SK-N-SH (cell line): ENCODE data around the gene PPP3CA. TPM values are rescaled to one million over a fixed set of nuclear protein-coding genes. Genes with fewer than 3 reads are reported as not detected.

Experiments used
- CTCF ChIA-PET: fragments of 300-600, 350-600 bp; formaldehyde crosslinking; extraction: SDS; loops from one replicate; lab custom pipeline; 2021; lab: Yijun Ruan, JAX
- POLR2A ChIA-PET: fragments of 350-600 bp; sonication (Branson Sonifier 250); formaldehyde crosslinking; extraction: SDS; loops from one replicate; lab custom pipeline; 2020; ENCODE audit warnings: antibody characterized with exemption, inconsistent platforms; lab: Yijun Ruan, JAX
- DNase-seq: peaks from one replicate; pipeline ENCODE4 v3.0.0; 2012
- H2AFZ ChIP-seq: fragments of 200-600 bp; sonication (generic); 2 replicates; pipeline ENCODE4 v1.8.1; 2016; ENCODE audit warnings: antibody characterized with exemption, mild to moderate bottlenecking, low read depth
- H3F3A ChIP-seq: fragments of 200-600 bp; sonication (generic); replicated peaks from 2 replicates; pipeline ENCODE3; 2016; ENCODE audit warnings: antibody characterized with exemption, mild to moderate bottlenecking; ENCODE audit not compliant: insufficient read depth
- H3K27ac ChIP-seq, 2 experiments: fragments of 200-500 bp in 1 of 2; fragments of 200-600 bp in 1 of 2; sonication (Bioruptor generic) in 1 of 2; sonication (generic), shearing (Covaris generic) in 1 of 2; 2 replicates each; pipeline versions ENCODE4 v1.5.1 to v1.6.1; 2014 to 2016; ENCODE audit warnings: low read depth in 2 of 2, inconsistent platforms in 1 of 2, low read length in 1 of 2, mild to moderate bottlenecking in 1 of 2, mixed read lengths in 1 of 2
- H3K27me3 ChIP-seq: fragments of 200-600 bp; sonication (generic), shearing (Covaris generic); 2 replicates; pipeline ENCODE4 v1.6.1; 2016; ENCODE audit warnings: mixed run types; ENCODE audit not compliant: insufficient read depth
- H3K36me3 ChIP-seq, 2 experiments: fragments of 200-500 bp in 1 of 2; fragments of 200-600 bp in 1 of 2; sonication (Bioruptor generic) in 1 of 2; sonication (generic) in 1 of 2; replicated peaks in 1 of 2; 2 replicates each; pipeline versions ENCODE3 to v1.5.1; 2014 to 2016; ENCODE audit warnings: low read length in 1 of 2, mild to moderate bottlenecking in 1 of 2; ENCODE audit not compliant: insufficient read depth in 2 of 2, control insufficient read depth in 1 of 2
- H3K4me1 ChIP-seq, 2 experiments: fragments of 200-500 bp in 1 of 2; fragments of 200-600 bp in 1 of 2; sonication (Bioruptor generic) in 1 of 2; sonication (generic), shearing (Covaris generic) in 1 of 2; 2 replicates each; pipeline versions ENCODE4 v1.5.1 to v1.6.1; 2014 to 2016; ENCODE audit warnings: low read depth in 1 of 2, low read length in 1 of 2, mixed run types in 1 of 2; ENCODE audit not compliant: insufficient read depth in 2 of 2, control insufficient read depth in 1 of 2
- H3K4me2 ChIP-seq: fragments of 200-600 bp; sonication (generic), shearing (Covaris generic); 2 replicates; pipeline ENCODE4 v1.6.1; 2017; ENCODE audit warnings: mixed run types
- H3K4me3 ChIP-seq, 2 experiments: fragments of 200-500 bp in 1 of 2; fragments of 200-600 bp in 1 of 2; sonication (Bioruptor generic) in 1 of 2; sonication (generic), shearing (Covaris generic) in 1 of 2; 2 replicates each; pipeline versions ENCODE4 v1.5.1 to v1.8.1; 2014 to 2016; ENCODE audit warnings: low read depth in 2 of 2, inconsistent platforms in 1 of 2, low read length in 1 of 2, mild to moderate bottlenecking in 1 of 2, mixed read lengths in 1 of 2, moderate library complexity in 1 of 2
- H3K79me2 ChIP-seq: fragments of 200-600 bp; sonication (generic); 2 replicates; pipeline ENCODE4 v1.8.1; 2017; ENCODE audit warnings: mild to moderate bottlenecking; ENCODE audit not compliant: insufficient read depth
- H3K9ac ChIP-seq: fragments of 200-600 bp; sonication (generic); 2 replicates; pipeline ENCODE4 v1.6.1; 2017; ENCODE audit warnings: mixed run types
- H3K9me2 ChIP-seq: fragments of 200-600 bp; sonication (generic); 2 replicates; pipeline ENCODE4 v1.6.1; 2017; ENCODE audit warnings: mixed run types
- H3K9me3 ChIP-seq: fragments of 200-600 bp; sonication (generic); 2 replicates; pipeline ENCODE4 v1.6.1; 2017; ENCODE audit warnings: mixed run types, mild to moderate bottlenecking, moderate library complexity
- H4K20me1 ChIP-seq: fragments of 200-600 bp; sonication (generic); 2 replicates; pipeline ENCODE4 v1.6.1; 2017; ENCODE audit warnings: mild to moderate bottlenecking, mixed run types; ENCODE audit not compliant: insufficient read depth
- EP300 ChIP-seq, 2 experiments: IDR thresholded peaks; 2 replicates each; pipeline versions ENCODE4 v1.4.0 to v1.6.1; 2012; ENCODE audit warnings: borderline replicate concordance in 1 of 2, low read depth in 1 of 2, low read length in 1 of 2
- NFIC ChIP-seq: IDR thresholded peaks from 2 replicates; pipeline ENCODE4 v1.4.0; 2012; ENCODE audit warnings: borderline replicate concordance
- RAD21 ChIP-seq: IDR thresholded peaks from 2 replicates; pipeline ENCODE4 v1.6.1; 2012; ENCODE audit warnings: mild to moderate bottlenecking, low read length
- RFX5 ChIP-seq: IDR thresholded peaks from 2 replicates; pipeline ENCODE4 v1.6.1; 2012; ENCODE audit warnings: mild to moderate bottlenecking, improper control_type of control experiment, low read length
- RXRA ChIP-seq: IDR thresholded peaks from 2 replicates; pipeline ENCODE4 v1.4.0; 2012; ENCODE audit warnings: low read depth, mild to moderate bottlenecking, borderline replicate concordance
- SMC3 ChIP-seq: IDR thresholded peaks from 2 replicates; pipeline ENCODE4 v1.6.1; 2012; ENCODE audit warnings: low read depth, low read length, improper control_type of control experiment
- TAF1 ChIP-seq: IDR thresholded peaks from 2 replicates; pipeline ENCODE4 v1.6.1; 2012; ENCODE audit warnings: low read depth, mild to moderate bottlenecking, low read length, moderate library complexity, borderline replicate concordance
- TCF12 ChIP-seq: IDR thresholded peaks from 2 replicates; pipeline ENCODE4 v1.4.0; 2012
- WGBS: methylation state at CpG from one replicate; pipeline ENCODE4 v1.1.6; 2017; ENCODE audit warnings: low lambda C conversion rate; 5-methylcytosine and 5-hydroxymethylcytosine counted together
- polyA plus RNA-seq, 3 experiments: library from polyadenylated mRNA; depleted of rRNA; stranded (reverse); fragments of >200 nt; gene quantifications; 2 replicates each; pipeline ENCODE4 v1.2.3, GENCODE V29; 2012
- TF ChIP-seq, protein P1 (sequence below): fragments of 200-600 bp; sonication (generic); IDR thresholded peaks from 2 replicates; pipeline ENCODE4 v1.6.1; 2017; ENCODE audit warnings: antibody characterized with exemption, mild to moderate bottlenecking, moderate library complexity
- TF ChIP-seq, protein P2 (sequence below): IDR thresholded peaks from 2 replicates; pipeline ENCODE4; 2012

Gene PPP3CA
- polyA plus RNA-seq, 1 of the 3 experiments (the other 2 are of a cell fraction) = 10.7 TPM

DNA sequence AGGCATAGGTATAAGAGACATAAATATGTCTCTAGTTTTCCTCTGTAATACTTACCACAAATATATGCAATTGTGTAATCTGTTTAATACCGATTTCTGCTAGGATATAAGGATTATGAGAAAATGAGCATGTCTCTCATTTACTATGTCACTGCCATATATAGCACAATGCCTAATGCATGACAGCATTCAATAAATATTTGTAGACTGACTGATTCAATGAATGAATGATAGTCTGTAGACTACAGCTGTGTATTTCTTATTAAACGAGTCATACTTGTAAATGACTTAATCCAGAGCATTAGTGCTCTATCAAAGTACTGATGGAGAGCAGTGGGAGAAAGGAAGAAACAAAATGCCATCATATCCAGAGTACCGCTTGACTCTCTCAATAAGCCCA is 175.6 kb downstream of the PPP3CA start:
- no peak overlapping the region for H3K4me2 ChIP-seq

DNA sequence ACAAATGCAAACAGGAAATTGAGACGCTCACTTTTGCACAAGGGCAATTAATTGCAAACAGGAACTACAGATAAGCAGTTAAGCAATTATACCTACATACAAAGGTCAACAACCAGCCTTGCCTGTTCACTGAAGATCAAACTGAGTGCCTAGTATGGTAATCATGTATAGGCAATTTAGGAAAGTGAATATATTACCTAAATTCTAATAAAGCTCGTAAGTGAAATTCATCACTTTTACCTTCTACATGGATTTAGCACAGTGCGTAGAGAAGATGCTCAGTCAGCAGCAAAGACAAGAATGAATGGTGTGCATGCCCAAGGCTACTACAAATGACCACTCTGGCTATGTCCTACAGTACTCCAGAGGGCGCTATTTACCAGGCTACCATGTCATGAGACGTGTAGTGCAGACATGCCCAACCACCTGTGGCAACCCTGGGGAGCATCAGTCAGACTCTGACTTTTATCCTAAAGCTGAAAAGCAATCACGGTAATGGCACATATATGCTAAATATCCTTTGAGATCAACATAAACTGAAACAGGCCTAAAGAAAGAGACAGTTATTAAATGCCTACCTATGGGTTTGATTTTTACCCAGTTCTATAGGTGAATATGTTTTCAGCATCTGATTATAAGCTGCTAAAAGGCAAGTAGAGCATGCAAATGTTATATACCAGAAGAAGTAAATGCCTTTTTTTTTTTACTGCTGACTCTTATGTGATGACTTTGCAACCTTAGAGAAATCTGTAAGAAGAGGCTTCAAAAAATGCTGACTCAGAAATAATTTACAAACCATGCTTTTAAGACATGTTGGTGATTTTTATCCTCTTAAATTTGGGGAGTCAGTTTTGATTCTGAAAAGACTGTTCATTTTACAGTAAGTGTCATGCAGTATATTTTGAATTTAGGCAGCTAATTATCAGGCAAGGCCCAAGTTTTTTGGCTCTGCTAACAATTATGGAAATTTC is 178.0 kb downstream of the PPP3CA start:
- H4K20me1 ChIP-seq = no peaks in the 10 kb centered on the region
- ChIA-PET CTCF (interaction anchor here (0.6 to 3.3 kb wide), 28 partner anchors 9 to 1128 kb away, joined by 3 to 25 read pairs (median 3); no protein-coding TSS in a partner anchor), POLR2A (no interaction called here)
- peak overlapping the region in 1 of 2 experiments; percentile 44; a peak in 1 of 4 replicates for H3K4me3 ChIP-seq
- no peak for TF ChIP-seq TAF1
- TF ChIP-seq RAD21 = peak; percentile 94
- TF ChIP-seq SMC3 = peak; percentile 91
- TF ChIP-seq, protein P1, sequence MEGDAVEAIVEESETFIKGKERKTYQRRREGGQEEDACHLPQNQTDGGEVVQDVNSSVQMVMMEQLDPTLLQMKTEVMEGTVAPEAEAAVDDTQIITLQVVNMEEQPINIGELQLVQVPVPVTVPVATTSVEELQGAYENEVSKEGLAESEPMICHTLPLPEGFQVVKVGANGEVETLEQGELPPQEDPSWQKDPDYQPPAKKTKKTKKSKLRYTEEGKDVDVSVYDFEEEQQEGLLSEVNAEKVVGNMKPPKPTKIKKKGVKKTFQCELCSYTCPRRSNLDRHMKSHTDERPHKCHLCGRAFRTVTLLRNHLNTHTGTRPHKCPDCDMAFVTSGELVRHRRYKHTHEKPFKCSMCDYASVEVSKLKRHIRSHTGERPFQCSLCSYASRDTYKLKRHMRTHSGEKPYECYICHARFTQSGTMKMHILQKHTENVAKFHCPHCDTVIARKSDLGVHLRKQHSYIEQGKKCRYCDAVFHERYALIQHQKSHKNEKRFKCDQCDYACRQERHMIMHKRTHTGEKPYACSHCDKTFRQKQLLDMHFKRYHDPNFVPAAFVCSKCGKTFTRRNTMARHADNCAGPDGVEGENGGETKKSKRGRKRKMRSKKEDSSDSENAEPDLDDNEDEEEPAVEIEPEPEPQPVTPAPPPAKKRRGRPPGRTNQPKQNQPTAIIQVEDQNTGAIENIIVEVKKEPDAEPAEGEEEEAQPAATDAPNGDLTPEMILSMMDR = peak; percentile 72
- TF ChIP-seq TCF12 = peak; percentile 8; the same call in 1 of the 2 replicates
- H3K9me2 ChIP-seq = no peaks in the 10 kb centered on the region
- H3K27ac ChIP-seq = no peak overlapping the region
- no peak overlapping the region for H2AFZ ChIP-seq
- no peaks in the 10 kb centered on the region for H3F3A ChIP-seq
- peak; percentile 29 for DNase-seq
- H3K9ac ChIP-seq = no peak overlapping the region
- H3K27me3 ChIP-seq = no peaks in the 10 kb centered on the region
- H3K4me1 ChIP-seq = peaks cover 5 to 22% of the 10 kb centered on the region in 2 experiments; a peak in 3 of 4 replicates
- no peak overlapping the region for H3K4me2 ChIP-seq
- WGBS = 60% methylated on average over 6 of the region's 6 CpGs
- H3K9me3 ChIP-seq = no peaks in the 10 kb centered on the region
- H3K79me2 ChIP-seq = peaks cover 13% of the 10 kb centered on the region
- peaks cover 0 to 4% of the 10 kb centered on the region in 2 experiments for H3K36me3 ChIP-seq

More for the DNA sequence above, 175.6 kb downstream of the PPP3CA start:
- ChIA-PET POLR2A (no interaction called here), CTCF (interaction anchor here (1.2 kb wide), 1 partner anchor 559 kb away, joined by 4 read pairs; no protein-coding TSS in a partner anchor)
- no peak for DNase-seq
- H3K9me3 ChIP-seq = no peaks in the 10 kb centered on the region
- no peak overlapping the region for H3K4me3 ChIP-seq
- H3K9ac ChIP-seq = no peak overlapping the region
- no peak overlapping the region for H2AFZ ChIP-seq
- peak overlapping the region in 1 of 2 experiments; percentile 5; a peak in 1 of 4 replicates for H3K27ac ChIP-seq
- no peaks in the 10 kb centered on the region for H3K27me3 ChIP-seq
- H3K9me2 ChIP-seq = no peaks in the 10 kb centered on the region; the same call in 1 of the 2 replicates
- WGBS = 62% methylated on average over 3 of the region's 3 CpGs
- no peaks in the 10 kb centered on the region for H4K20me1 ChIP-seq
- peaks cover 0 to 3% of the 10 kb centered on the region in 2 experiments for H3K36me3 ChIP-seq
- TF ChIP-seq RFX5 (no peak), TCF12 (peak; percentile 17; the same call in 1 of the 2 replicates), EP300 (IDR thresholded peaks at IDR 0.05; ENCODE audit: borderline replicate concordance in 1 of 2, low read depth in 1 of 2, low read length in 1 of 2) (no peak), RXRA (no peak), NFIC (no peak), TAF1 (no peak)
- TF ChIP-seq, protein P1 = no peak
- TF ChIP-seq, protein P2, sequence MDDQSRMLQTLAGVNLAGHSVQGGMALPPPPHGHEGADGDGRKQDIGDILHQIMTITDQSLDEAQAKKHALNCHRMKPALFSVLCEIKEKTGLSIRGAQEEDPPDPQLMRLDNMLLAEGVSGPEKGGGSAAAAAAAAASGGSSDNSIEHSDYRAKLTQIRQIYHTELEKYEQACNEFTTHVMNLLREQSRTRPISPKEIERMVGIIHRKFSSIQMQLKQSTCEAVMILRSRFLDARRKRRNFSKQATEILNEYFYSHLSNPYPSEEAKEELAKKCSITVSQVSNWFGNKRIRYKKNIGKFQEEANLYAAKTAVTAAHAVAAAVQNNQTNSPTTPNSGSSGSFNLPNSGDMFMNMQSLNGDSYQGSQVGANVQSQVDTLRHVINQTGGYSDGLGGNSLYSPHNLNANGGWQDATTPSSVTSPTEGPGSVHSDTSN = 0 out of 2 replicates have a peak, but pooled peaks have one; percentile 9
- TF ChIP-seq, all 33 proteins: peak for 2
- H3K79me2 ChIP-seq = peaks cover 16% of the 10 kb centered on the region
- H3K4me1 ChIP-seq = peaks cover 5 to 22% of the 10 kb centered on the region in 2 experiments; a peak in 3 of 4 replicates
- no peaks in the 10 kb centered on the region for H3F3A ChIP-seq
